Smooth muscle cell (in vitro differentiated cells): Measurements from ENCODE around the gene TLCD3B. TPM values are rescaled to one million over a fixed set of nuclear protein-coding genes. Genes with fewer than 3 reads are reported as not detected.

Experiments used
- DNase-seq: peaks from one replicate; lab custom pipeline; 2025; ENCODE audit not compliant: unreplicated experiment; lab: John Stamatoyannopoulos, UW
- H2AFZ ChIP-seq: fragments of 200-600 bp; sonication (generic); 2 replicates; pipeline ENCODE4 v1.6.0; 2016; ENCODE audit warnings: antibody characterized with exemption, low read depth, mild to moderate bottlenecking
- H3F3A ChIP-seq: fragments of 200-600 bp; sonication (generic); 2 replicates; pipeline ENCODE4 v1.6.0; 2017; ENCODE audit warnings: antibody characterized with exemption, low read depth
- H3K27ac ChIP-seq: fragments of 200-600 bp; sonication (generic); 2 replicates; pipeline ENCODE4 v1.5.1; 2016; ENCODE audit warnings: low read depth, mild to moderate bottlenecking
- H3K27me3 ChIP-seq: fragments of 200-600 bp; sonication (generic); 2 replicates; pipeline ENCODE4 v1.6.1; 2016; ENCODE audit warnings: low read depth, mild to moderate bottlenecking
- H3K36me3 ChIP-seq: fragments of 200-600 bp; sonication (generic); 2 replicates; pipeline ENCODE4 v1.5.1; 2016; ENCODE audit warnings: low read depth
- H3K4me1 ChIP-seq: fragments of 200-600 bp; sonication (generic); 2 replicates; pipeline ENCODE4 v1.5.1; 2016; ENCODE audit warnings: low read depth
- H3K4me2 ChIP-seq: fragments of 200-600 bp; sonication (generic); 2 replicates; pipeline ENCODE4 v1.6.0; 2016; ENCODE audit warnings: mild to moderate bottlenecking
- H3K4me3 ChIP-seq: fragments of 200-600 bp; sonication (generic); 2 replicates; pipeline ENCODE4 v1.5.1; 2016; ENCODE audit warnings: mild to moderate bottlenecking
- H3K79me2 ChIP-seq: fragments of 200-600 bp; sonication (generic); 2 replicates; pipeline ENCODE4 v1.6.0; 2016; ENCODE audit warnings: low read depth, mild to moderate bottlenecking
- H3K9ac ChIP-seq: fragments of 200-600 bp; sonication (generic); 2 replicates; pipeline ENCODE4 v1.6.0; 2016; ENCODE audit warnings: low read depth
- H3K9me3 ChIP-seq: fragments of 200-600 bp; sonication (generic); replicated peaks from 2 replicates; pipeline ENCODE4 v1.5.1; 2016; ENCODE audit warnings: low read depth
- H4K20me1 ChIP-seq: fragments of 200-600 bp; sonication (generic); 2 replicates; pipeline ENCODE4 v1.6.0; 2016; ENCODE audit warnings: low read depth
- CTCF ChIP-seq: fragments of 200-600 bp; sonication (generic); IDR thresholded peaks from 2 replicates; pipeline ENCODE4 v1.5.1; 2017; ENCODE audit warnings: borderline replicate concordance, mild to moderate bottlenecking, antibody characterized with exemption; ENCODE audit not compliant: insufficient read depth, poor library complexity, severe bottlenecking
- WGBS: methylation state at CpG from one replicate; pipeline ENCODE4 v1.1.7; 2016; ENCODE audit warnings: low lambda C conversion rate; 5-methylcytosine and 5-hydroxymethylcytosine counted together
- polyA plus RNA-seq: library from polyadenylated mRNA; unstranded; fragments of >200 nt; fragmentation: Nextera tagmentation; extraction: Ambion mirVana; gene quantifications from 2 replicates; pipeline ENCODE4 v1.2.1, GENCODE V29; 2016
- total RNA-seq: library from RNA; depleted of rRNA; stranded (reverse); fragments of >200 nt; gene quantifications from 2 replicates; pipeline ENCODE4 v1.2.3, GENCODE V29; 2014

The TLCD3B gene
- total and polyA plus RNA-seq, 2 experiments from 2014 or later, result 0.45 to 0.48 TPM

GRCh38 chr16:30026449-30026848 lies 4.6 kb downstream of the TLCD3B start:
- H3F3A ChIP-seq, result no peaks in the 10 kb centered on the region
- H3K27ac ChIP-seq, result no peak overlapping the region
- no peaks in the 10 kb centered on the region for H3K79me2 ChIP-seq
- no peak overlapping the region for H3K9ac ChIP-seq
- H3K9me3 ChIP-seq, result no peaks in the 10 kb centered on the region
- no peaks in the 10 kb centered on the region for H4K20me1 ChIP-seq
- no peak overlapping the region for H3K4me3 ChIP-seq
- no peak for DNase-seq
- H3K36me3 ChIP-seq, result no peaks in the 10 kb centered on the region
- TF ChIP-seq CTCF, result no peak
- H3K27me3 ChIP-seq, result peaks cover 36% of the 10 kb centered on the region
- 93% methylated on average over 18 of the region's 18 CpGs for WGBS
- no peaks in the 10 kb centered on the region for H3K4me1 ChIP-seq
- H2AFZ ChIP-seq, result no peak overlapping the region
- H3K4me2 ChIP-seq, result no peak overlapping the region

GRCh38 chr16:30025574-30025973 lies 5.5 kb downstream of the TLCD3B start:
- H3K4me1 ChIP-seq, result no peaks in the 10 kb centered on the region
- no peaks in the 10 kb centered on the region for H3K9me3 ChIP-seq
- WGBS, result 81% methylated on average over 7 of the region's 7 CpGs
- H3K9ac ChIP-seq, result no peak overlapping the region
- H4K20me1 ChIP-seq, result no peaks in the 10 kb centered on the region
- H3F3A ChIP-seq, result no peaks in the 10 kb centered on the region
- DNase-seq, result no peak
- H3K36me3 ChIP-seq, result no peaks in the 10 kb centered on the region
- peaks cover 28% of the 10 kb centered on the region for H3K27me3 ChIP-seq
- H3K4me3 ChIP-seq, result no peak overlapping the region
- H3K27ac ChIP-seq, result no peak overlapping the region
- no peak overlapping the region for H3K4me2 ChIP-seq
- TF ChIP-seq CTCF, result no peak
- H3K79me2 ChIP-seq, result no peaks in the 10 kb centered on the region
- H2AFZ ChIP-seq, result no peak overlapping the region

- Histone ChIP-seq H3K9me3 (no peaks in the 10 kb centered on the region), H3K27me3 (peaks cover 24% of the 10 kb centered on the region), H3K4me2 (no peak overlapping the region), H3K27ac (no peak overlapping the region), H3K79me2 (no peaks in the 10 kb centered on the region), H3K4me3 (no peak overlapping the region), H3K36me3 (no peaks in the 10 kb centered on the region), H3K4me1 (no peaks in the 10 kb centered on the region), H2AFZ (no peak overlapping the region), H3F3A (no peaks in the 10 kb centered on the region), H4K20me1 (no peaks in the 10 kb centered on the region), H3K9ac (no peak overlapping the region)
- DNase-seq, result no peak
- no peak for TF ChIP-seq CTCF
- 94% methylated on average over 5 of the region's 20 CpGs for WGBS
Observed at GRCh38 chr16:30025156-30025555, 5.9 kb downstream of the TLCD3B start.

- H3K9me3 ChIP-seq, result no peaks in the 10 kb centered on the region
- no peak for TF ChIP-seq CTCF
- H2AFZ ChIP-seq, result no peak overlapping the region
- 90% methylated on average over 16 of the region's 16 CpGs for WGBS
- no peaks in the 10 kb centered on the region for H3K36me3 ChIP-seq
- DNase-seq, result no peak
- peaks cover 17% of the 10 kb centered on the region for H3K27me3 ChIP-seq
- H3K4me3 ChIP-seq, result no peak overlapping the region
- no peak overlapping the region for H3K27ac ChIP-seq
- H3K9ac ChIP-seq, result no peak overlapping the region
- no peaks in the 10 kb centered on the region for H3K4me1 ChIP-seq
- H3K4me2 ChIP-seq, result no peak overlapping the region
- no peaks in the 10 kb centered on the region for H3F3A ChIP-seq
- H4K20me1 ChIP-seq, result no peaks in the 10 kb centered on the region
- H3K79me2 ChIP-seq, result no peaks in the 10 kb centered on the region
Observed at GRCh38 chr16:30024451-30024850, 6.6 kb downstream of the TLCD3B start.
